ENCODE measurements around the gene KRAS.

KRAS gene

DNA sequence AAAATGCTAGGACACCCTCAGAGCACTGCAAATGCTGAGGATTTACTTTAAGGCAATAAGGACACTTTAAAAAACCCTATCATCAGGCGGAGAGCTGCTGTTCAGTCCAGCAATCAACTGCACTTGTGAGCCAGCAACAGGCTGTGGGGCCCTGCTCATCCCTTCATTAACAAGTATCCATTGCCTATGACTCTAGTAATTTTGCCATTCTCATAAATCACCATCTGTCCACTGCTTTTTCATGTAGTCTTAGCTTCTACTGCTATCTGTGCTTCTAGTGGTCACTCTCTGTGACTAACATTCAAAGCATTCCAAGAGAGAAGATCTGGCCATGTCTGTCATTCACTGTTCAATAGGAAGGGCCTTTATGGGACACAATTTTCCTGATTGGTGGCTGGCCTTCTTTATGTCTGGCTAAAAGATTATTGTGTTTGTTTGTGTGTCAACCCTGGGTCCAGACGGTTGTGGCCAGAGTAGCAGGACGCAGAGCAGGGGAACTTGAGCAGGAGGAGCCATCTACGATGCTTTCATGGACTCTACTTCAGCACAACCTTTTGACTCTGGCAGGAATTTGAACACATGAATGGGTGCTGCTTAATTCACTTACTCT is 3.6 kb upstream of the KRAS start:
- no peak for DNase-seq

DNA sequence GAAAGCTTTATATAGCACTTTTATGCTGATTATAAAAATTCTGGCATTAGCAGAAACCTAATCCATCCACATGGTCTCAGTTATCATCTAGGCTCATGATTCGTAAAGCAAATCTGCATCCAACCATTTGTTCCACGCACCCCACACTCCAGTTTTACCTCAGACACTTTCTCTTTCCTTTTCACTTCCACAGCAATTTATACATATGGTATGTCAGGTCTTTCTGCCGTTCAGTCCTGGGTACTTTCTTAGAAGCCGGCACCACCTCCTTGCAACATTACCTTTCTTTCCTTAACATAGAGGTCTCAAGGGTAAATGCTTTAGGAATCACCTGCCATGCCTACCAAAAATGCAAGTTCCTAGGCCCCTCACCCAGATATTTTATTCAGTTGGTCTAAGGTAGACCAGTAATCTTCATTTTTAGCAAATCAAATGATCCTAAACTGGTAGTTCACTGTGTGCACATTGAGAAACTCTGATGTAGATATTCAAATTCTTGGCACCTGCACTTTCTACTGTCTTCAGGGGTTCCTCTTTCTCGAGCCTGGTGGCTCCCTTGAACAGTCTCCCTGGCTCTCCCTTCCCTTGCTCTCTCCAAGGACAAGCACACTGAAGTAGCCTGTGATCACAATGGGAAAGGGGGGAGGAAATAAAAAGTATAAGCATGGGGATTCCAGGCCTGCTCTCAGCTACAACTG is 2.8 kb upstream of the KRAS start:
- DNase-seq = no peak

DNA sequence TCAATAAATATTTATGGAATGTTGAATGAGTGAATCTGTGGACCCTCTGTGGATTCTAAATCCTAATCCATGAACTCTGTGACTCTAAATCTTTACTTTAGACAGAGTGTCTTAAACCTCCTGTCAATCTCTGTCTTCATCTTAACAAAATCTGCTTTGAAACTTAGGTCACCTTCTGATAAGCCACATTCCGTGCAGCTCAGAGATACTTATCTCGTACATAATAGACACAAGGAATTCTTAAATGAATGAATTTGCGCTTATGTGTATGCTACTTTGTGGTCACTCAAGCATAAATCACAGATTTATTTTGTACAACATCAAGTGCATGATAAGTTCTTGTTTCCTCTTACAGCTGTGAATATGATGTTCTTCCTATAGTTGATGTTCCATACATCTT is 2.2 kb upstream of the KRAS start:
- DNase-seq = no peak

DNA sequence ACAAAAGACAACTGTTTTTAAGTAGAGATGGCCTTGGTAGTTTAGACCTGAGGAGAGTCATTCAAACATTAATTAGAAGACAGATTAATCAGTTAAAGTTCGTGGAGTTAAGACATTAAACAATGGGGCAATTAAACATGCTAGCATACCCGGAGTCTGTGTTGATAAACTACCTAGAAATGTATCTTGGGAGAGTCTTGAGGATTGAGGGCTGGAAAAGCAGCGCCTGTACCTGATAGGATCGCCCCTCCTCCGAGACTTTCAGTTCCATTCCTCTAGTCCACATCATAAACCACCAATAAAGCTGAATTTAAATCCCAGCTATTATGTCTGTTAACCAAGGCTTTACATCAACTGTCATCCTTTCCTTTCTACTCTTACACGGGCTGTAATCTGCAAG is 1.0 kb upstream of the KRAS start:
- no peak for DNase-seq

DNA sequence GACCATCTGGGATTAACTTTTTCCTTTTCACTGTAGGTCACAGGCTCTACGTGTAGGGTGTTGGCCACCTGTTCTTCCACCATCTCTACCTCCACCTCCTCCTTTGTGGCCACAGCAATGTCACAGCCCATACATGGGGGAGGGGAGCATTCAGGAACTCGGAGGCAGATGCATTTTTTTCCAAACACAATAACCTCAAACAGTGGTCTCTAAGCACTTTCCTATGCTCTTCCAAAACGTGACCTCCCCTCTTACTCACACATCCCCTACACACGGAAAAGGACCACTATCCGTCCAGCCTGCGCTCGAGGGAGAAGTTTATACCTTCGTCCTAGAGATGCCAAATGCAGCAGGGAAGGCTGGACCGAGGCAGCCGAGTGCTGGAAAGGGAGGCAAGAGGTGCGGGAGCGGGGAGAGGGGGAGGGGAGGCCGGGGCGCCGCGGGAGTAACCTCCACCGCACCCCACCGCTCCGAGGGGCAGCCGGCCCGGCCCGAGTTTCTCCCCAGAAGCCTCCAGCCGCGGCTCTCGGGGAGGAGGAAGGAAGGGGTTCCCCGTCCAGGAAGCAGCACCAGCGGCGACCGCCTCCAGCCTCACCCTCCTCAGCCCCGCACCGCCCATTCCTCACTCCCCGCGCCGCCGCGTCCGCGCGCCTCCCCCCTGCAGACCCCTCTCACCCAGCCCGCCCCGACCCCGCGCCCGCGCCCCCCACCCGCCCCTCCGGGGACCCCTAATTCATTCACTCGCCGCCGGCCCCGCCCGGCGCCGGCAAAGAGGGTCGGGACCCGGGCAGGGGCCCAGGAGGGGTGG is 594 bp downstream of the KRAS start:
- DNase-seq = peak; percentile 53

DNA sequence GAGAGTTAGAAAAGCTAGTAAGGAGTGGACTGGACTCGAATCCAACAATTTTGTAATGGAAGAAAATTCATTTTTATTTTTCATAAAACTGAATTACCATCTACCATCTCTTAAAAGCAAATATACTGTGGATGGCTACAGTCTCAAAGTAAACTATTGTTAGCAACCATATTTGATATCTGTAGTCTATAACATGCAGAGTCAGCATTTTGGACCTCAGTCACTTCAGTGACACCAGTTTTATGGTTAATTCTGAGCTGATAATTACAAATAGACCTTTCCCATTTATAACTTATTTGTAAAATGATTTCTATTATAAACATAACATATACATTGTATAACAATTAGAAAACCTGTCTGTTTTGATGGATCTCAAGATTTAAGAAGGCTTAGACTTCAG is 2.0 kb downstream of the KRAS start:
- no peak for DNase-seq

DNA sequence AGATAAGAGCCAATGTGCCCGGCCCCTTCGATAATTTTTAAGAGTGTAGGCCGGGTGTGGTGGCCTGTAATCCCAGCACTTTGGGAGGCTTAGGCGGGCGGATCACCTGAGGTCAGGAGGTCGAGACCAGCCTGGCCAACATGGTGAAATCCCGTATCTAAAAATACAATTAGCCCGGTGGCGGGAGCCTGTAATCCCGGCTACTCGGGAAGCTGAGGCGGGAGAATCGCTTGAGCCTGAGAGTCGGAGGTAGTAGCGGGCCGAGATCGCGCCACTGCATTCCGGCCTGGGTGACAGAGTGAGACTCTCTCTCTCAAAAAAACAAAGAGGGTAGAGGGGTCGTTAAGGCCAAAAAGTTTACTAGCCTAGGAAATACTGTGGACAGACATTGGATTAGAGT is 2.6 kb downstream of the KRAS start:
- DNase-seq = no peak

DNA sequence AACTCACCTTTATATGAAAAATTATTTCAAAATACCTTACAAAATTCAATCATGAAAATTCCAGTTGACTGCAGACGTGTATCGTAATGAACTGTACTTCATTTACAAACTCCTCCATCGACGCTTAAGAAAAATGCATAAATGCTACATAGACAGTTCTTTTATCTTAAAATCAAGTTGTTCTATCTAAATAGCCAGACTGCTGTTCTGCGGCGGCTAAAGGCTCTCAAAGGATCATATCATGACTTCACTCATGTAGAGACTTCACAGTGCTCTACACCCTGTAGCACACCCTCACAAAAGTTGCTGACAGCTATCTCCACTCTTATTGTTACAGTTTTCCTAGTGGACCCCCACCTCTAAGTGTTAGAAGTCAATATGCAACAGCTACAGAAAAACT is 5.2 kb downstream of the KRAS start:
- DNase-seq = no peak

DNA sequence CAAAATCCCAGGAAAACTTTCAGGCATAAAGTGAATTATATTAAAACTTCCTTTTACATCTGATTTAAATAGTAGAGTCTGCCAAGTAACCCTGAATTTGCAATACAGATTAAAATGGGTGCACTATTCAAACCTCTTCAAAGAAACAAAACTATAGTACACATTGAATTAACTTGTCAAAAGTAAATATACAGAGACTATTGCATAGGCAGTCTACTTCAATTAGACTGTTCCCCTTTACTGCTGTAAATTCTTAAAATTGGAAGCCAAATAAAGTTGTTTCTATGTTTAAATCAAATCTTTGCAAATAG is 7.1 kb downstream of the KRAS start:
- DNase-seq = no peak

DNA sequence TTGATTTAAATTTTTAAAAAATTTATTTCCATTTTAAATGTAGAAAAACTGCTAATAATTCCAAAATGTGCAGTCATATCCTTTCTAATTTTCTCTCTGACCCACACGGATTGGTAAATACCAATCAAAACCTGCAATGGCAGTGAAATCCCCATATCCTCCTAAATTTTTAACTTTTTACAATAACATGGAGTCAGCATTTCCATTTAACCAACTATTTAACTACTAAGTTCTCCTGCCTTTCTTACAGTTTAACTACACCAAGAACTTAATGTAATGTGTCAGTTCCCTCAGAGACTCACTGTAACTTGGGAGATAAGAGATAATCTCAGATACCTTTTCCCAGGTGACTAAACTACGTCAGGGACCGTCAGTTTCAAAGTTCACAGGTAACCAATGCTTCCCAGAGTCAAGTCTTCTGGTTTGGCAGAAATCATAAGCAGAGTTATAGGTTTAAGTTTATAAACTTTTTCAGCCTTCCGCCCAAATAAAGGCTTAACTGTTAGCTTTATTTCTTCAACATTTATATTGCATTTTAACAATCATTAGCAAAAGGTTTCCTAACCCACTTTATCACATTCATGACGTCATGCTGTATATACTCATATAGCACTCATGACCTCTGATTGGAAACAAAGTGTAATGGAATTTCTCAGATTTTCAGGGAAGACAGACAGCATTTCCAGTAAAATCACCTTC is 7.6 kb downstream of the KRAS start:
- no peak for DNase-seq

DNA sequence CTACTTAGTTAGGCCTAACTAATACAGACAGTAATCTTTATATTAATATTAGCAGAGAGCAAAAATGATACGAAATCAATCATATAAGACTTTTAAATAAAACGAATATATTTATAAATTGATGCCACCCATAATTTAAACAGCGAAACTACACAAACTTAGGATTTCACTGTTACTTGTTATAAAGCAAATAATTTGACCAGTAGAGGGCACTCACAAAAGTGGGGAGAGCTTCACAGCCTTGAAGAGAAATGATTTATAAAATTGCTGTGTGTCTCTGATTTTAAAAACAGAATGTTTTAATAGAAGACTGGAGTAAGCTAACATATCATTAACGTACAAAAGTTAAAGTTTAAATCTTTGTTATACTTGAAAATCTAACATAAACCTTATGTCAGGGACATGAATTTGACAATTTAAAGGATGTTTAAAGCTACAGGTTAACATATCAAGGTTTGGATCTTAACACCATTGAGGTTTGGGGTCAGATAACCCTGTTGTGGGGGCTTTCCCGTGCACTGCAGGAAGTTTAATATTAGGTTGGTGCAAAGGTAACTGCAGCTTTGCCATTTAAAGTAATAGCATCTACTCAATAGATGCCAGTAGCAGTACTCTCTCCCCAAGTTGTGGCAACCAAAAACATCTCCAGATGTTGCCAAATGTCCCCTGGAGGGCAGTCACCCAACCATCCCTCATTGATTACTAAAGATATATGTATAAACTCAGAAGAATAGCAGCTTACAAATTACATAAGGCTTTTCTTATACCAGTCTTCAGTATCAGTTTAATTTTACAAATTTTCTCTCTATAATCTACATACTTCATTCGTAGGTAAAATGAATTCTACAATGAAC is 9.3 kb downstream of the KRAS start:
- peak; percentile 18 for DNase-seq

DNA sequence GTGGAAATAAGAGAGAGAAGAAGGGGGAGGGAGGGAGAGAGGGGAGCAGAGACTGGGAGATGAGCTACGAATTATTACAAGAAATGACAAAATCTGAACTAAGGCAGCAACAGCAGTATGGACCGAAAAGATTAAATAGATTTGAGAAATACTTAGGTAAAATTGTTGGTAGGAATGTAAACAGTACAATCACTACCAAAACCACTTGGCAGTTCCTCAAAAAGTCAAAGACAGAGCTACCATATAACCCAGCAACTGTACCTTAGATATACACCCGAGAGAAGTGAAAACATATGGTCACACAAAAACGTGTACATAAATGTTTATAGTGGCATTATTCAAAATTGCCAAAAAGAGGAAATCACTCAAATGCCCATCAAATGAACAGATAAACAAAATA is 14.1 kb downstream of the KRAS start:
- no peak for DNase-seq

DNA sequence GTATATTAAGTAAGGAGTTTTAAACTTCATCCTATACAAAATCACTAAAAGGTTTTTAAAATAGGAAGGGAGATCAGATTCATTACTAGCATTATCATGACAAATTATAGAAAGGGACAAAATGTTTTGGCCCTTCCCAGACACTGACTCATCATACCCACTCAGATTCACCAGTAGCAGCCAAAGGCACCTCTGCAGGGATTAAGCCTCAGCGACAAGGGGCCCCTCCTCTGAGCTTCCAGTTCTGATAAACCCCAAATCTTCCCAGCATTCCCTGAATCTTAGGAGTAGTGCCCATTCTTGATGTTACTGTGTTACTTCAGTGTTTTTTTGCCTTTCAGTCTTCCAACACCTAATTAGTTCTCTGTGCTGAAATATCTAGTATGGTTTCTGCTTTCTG is 14.5 kb downstream of the KRAS start:
- no peak for DNase-seq

DNA sequence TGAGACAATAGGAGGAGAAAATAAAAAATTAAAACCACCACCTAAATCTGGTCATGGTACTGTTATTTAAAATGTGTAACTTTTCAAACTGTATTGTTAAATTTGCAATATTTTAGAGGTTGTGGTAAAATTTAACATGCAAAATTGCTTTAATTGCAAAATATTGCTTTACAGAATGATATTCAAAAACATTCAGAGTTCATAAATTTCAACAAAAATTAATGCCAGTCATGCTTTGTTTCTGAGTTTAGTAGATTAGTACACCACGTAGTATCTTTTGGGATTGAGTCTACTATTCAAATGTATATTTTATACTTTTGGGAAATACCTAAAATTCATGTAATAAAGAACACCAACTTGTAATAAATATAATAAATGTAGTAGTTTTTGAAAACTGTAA is 37.4 kb downstream of the KRAS start:
- no peak for DNase-seq

DNA sequence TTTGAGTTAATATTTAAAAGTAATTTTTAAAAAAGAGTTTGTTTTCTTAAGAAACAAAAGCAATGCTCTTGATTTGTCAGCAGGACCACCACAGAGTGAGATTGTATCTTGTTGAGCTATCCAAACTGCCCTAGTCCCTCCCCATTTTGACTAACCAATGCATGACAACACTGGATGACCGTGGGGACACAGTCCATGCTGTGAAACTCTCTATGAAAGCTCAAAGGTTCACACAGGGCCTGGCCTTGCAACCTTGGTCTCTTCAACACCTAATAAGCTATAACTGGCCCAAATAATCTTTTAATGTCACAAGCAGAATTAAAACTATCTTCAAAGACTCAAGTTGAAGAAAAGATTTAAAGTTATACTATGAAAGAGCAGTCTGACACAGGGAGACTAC is 42.2 kb downstream of the KRAS start:
- DNase-seq = no peak

DNA sequence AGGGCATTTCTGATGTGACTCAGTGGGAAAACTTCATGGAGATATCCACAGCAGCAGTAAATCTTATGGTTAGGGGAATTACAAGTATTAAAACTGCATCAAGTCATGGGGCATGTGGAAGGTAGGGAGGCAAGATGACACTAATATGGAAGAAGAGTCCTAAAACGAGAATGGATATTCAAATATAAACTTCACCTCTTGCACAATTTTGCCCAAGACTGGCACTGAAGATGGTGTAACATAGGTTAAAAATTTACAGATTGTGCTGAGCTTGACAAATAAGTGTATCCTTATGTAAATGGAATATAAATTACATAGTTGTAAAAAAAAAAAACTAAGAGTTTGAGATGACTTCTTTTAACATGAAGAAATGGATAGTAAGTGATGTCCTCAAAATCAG is 42.9 kb downstream of the KRAS start:
- no peak for DNase-seq

DNA sequence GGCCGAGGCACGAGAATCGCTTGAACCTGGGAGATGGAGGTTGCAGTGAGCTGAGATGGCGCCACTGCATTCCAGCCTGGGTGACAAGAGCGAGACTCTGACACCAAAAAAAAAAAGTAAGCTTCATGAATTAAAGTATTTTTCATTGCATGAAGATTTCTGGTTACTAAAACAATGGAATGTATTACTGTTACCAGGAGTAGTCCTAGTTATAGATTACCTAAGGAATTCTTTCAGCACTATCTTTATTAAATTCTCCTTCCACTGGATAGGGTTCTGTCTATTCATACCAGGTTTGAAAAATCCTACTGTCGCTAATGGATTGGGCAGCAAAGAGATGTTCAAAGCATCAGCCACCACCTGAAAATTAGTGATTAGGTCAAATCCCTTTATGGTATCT is 43.3 kb downstream of the KRAS start:
- DNase-seq = no peak

DNA sequence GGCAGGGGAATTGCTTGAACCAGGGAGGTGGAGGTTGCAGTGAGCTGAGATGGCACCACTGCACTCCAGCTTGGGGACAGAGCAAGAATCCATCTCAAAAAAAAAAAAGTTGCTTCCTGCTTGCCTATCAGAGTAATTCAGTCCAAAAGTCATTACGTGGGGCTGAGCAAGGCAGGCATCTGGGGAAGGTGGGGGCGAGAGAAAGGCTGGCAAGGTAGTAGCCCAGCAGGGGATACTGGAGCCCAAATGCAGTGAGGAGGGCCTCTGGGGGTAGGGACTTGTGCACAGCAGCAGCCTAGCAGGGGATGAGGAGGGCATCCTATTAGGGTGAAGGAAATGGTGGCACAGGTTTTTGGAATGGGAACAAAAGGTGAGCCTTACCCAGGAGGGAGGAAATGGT is 48.6 kb downstream of the KRAS start:
- no peak for DNase-seq

DNA sequence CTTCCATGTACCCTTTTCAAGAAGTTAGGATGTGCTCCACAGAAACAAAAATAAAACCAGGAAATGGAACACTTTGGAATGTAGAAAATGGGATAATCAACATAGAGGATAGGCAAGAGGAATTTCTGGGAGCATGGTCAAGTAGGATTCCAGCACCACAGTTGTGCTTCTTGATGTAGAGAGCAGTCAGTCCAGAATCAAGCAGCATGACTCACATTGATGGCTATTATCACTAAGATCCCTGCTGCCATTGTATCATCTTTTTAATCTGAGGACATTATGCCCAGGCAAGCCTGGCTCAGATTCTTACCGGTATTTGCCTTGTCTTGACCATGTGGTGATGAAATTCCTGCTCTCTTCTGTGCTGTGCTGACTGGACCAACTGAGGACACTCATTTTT is 50.0 kb downstream of the KRAS start:
- no peak for DNase-seq

DNA sequence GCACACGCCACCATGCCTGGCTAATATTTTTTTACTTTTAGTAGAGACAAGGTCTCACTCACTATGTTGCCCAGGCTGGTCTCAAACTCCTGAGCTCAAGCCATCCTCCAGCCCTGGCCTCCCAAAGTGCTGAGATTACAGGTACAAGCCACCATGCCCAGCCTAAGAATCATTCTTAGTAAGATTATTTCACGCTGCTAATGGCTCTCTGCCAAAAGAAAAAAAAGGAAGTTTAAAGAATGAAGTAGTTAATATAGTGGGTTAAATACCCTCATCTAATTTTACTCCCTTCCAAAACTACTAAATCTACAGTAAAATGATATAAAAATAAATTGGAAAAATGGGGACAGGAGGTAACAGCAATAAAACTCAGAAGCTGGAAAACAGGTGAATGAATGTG is 53.1 kb downstream of the KRAS start:
- no peak for DNase-seq

DNA sequence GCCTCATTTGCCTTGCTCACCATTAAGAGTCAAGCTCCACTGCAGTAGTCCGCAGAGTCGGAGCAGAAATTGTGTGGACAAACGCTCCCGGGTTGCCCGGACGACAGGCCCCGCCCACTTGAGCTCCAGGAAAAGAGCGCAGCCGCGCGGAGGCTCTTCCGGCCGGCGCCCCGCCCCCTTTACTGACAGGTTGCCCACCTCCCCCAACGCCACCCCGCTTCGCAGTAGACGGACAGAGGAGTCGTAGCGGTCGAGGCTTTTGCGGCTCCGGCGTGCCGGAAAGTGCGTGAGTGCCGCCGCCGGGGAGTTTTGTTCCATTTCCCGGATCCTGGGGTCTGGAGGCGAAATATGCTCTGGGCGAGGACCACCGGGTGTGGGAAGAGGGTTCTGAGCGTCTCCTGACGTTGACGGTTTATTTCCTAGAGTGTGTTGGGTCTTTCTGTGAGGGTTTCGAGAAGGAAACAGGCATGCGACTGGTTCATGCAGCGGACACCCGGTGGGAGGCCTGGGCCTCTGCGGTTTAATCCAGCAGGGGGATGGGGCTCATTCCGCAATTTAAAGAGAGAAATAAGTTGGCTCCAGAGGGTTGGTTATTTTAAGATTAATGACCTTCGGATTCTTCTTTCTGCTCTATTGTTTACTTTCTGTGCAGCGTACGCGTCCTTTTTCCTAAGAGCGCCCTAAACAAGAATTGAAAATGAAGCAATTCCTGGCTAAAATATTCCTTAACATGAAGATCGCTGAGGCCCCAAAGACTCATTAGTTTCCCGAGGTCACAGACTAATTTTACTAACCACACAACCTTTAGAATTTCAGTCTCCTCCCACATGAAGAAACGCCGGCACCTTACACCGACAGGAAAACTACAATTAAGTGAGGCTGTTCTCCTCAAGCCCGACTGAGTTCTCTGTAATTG is 55.4 kb downstream of the KRAS start, which contains the start of the genes DNAI7 and ETFRF1:
TSS of gene DNAI7 (minus strand) at position 105 of the 916 bp plus-strand sequence. CDS start at position 23, 82 bp downstream.
TSS of gene ETFRF1 (plus strand) at position 182 of the 916 bp plus-strand sequence. CDS start 8,720 bp downstream, outside the sequence.
- peak; percentile 97 for DNase-seq

DNA sequence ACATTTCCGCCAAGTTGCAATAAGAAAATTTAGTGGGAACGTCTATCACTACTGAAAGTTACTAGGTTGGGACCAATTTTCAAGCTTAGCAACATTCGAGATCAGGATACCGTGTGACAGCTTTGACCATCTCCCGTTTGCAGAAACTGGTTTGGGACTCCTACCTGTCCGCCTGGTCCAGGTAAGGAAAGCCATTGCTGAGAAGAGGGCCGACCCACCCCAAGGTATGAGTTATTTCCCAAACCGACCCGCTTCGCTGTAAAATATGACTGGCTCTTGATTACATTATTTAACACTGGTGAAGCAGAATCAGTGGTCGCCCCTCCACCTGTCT is 56.0 kb downstream of the KRAS start:
- no peak for DNase-seq
